HUDEP-2 (cell line): ENCODE results near the gene DHX29.
A peak's percentile ranks its signal among the peaks of the same experiment; 100 is the strongest.

ENCODE experiments used
- DNase-seq, 76 experiments: peaks; one replicate each; lab custom pipeline; 2025; ENCODE audit not compliant: unreplicated experiment in 76 of 76; lab: John Stamatoyannopoulos, UW

DHX29 gene

GRCh38 chr5:55234121-55234700 lies 73.3 kb downstream of the DHX29 start:
- no peak for DNase-seq

GRCh38 chr5:55232985-55233928 lies 74.2 kb downstream of the DHX29 start, which contains the start of gene CCNO:
Gene CCNO, minus strand, starts transcription at chr5:55233608. Its CDS starts 85 bp downstream, at chr5:55233523.
- DNase-seq = peak in 59 of 76 experiments; percentile 5 to 69 (median 36)

- DNase-seq = peak in 5 of 76 experiments; percentile 6 to 24 (median 14)
Measured at GRCh38 chr5:55232271-55232984, 75.1 kb downstream of the DHX29 start.

GRCh38 chr5:55231919-55232270 lies 75.6 kb downstream of the DHX29 start:
- DNase-seq = no peak

- peak in 1 of 76 experiments; percentile 14 for DNase-seq
Measured at GRCh38 chr5:55231029-55231918, 76.2 kb downstream of the DHX29 start.

- DNase-seq = no peak
Measured at GRCh38 chr5:55230086-55230629, 77.3 kb downstream of the DHX29 start.

GRCh38 chr5:55227664-55228430 lies 79.6 kb downstream of the DHX29 start:
- peak in 1 of 76 experiments; percentile 5 for DNase-seq

GRCh38 chr5:55226934-55227663 lies 80.4 kb downstream of the DHX29 start, which contains the start of gene MCIDAS:
Gene MCIDAS, minus strand, starts transcription at chr5:55227315. Its CDS starts 177 bp downstream, at chr5:55227138.
- DNase-seq = peak in 45 of 76 experiments; percentile 3 to 65 (median 29)

GRCh38 chr5:55226027-55226933 lies 81.2 kb downstream of the DHX29 start:
- peak in 64 of 76 experiments; percentile 1 to 74 (median 47) for DNase-seq

- DNase-seq = no peak
Measured at GRCh38 chr5:55225346-55225745, 82.1 kb downstream of the DHX29 start.

- DNase-seq = no peak
Measured at GRCh38 chr5:55223812-55224240, 83.7 kb downstream of the DHX29 start.

GRCh38 chr5:55222985-55223811 lies 84.3 kb downstream of the DHX29 start:
- DNase-seq = no peak

GRCh38 chr5:55222092-55222984 lies 85.2 kb downstream of the DHX29 start:
- no peak for DNase-seq

- DNase-seq = no peak
Measured at GRCh38 chr5:55220433-55221185, 86.9 kb downstream of the DHX29 start.

GRCh38 chr5:55219770-55220169 lies 87.7 kb downstream of the DHX29 start:
- DNase-seq = no peak
